ENCODE measurements around the gene MLIP.
"Not testable (repeated sequence)": the region's sequence is repeated elsewhere in the genome, so short reads cannot be mapped to it uniquely, and the experiment has no call there.

Gene MLIP

DNA sequence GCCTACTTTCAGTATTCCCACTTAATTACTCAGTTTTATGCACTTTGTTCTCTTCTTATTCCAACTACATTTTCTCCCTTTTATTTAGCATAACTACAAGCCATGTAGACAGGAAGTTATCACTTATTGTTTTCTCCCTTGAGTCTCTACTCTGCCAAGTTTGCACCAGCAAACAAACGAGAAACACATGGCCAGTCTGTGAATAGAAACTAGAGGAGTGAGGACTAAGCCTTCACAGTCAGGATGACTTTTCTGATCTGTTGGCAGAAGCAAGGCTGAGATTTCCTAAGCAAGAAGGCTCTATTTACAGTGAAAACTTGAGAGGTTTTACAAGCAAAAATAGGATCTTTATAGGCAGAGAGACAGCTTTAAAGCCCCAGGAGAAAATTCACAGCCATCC is 127.2 kb downstream of the MLIP start:
- no peak for DNase-seq

DNA sequence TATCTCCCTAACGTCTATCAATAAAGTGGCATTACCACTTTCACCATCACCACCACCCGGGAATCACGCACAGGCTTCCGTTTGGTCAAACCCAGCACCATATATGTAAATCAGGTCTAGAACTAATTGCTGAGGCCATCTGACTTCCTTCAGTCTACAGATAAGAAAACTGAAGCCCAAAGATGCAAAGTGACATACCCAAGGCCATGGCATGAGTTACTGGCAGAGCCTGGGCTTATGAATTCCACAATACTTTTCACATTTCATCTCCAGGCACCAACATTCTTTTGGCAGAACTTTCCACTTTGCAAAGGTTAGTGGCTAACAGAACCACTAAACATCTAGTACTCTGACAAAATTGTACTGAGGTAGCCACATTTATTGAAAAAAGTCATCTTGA is 132.5 kb downstream of the MLIP start:
- DNase-seq, result no peak

DNA sequence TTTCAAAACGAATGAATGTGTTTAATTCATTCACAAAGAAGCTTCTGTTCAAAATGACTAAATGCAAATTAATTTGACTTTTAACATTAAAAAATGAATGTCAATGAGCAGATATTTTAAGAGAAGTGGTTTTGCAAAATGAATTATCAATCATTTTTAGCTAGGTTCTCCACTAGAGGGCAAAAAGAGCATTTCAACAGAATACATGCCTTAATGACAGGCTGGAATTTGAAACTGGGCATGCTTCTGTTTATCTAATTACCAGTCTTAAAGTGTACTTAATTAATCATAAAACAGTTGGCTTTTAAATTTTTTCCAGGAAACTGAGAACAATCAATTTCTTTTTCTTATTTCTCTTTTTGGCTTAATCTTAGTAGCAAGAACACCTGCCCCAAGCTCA is 133.2 kb downstream of the MLIP start:
- DNase-seq, result no peak

DNA sequence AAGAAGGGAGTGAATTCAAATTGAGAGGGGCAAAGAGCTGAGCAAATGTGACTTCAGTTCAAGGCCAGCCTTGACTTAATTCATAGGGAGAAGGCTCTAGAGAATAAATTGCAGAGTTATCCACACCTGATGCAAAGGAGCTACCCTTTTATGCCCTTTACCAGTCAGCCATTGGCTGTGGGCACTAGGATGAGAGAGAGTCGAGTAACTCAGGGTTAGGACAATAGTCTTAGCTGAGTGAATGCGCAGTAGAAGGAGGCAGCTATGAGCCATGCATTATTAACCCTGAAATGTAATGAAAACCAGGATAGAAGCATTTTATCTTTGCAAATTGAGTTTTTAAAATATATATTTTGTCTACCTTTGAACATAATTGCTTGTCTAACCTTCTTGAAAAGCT is 134.0 kb downstream of the MLIP start:
- DNase-seq, result no peak

DNA sequence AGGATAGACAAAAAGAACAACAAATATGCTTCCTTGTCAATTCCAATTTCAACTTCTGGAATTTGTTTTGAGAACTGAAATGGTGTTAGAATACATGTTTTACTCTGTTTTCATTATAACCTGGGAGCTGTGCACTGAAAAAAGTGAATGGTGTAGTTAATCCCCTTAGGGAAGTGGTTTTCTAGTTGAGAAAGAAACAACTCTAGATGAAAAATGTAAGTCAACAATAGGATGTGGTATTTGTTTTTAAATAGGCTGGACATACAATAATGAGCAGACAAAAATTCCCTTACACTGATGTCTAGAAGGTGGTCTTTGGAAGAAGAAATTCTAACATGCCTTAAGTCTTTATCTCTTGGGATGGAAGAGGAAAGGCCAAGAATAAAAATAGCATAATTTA is 137.1 kb downstream of the MLIP start:
- no peak for DNase-seq

DNA sequence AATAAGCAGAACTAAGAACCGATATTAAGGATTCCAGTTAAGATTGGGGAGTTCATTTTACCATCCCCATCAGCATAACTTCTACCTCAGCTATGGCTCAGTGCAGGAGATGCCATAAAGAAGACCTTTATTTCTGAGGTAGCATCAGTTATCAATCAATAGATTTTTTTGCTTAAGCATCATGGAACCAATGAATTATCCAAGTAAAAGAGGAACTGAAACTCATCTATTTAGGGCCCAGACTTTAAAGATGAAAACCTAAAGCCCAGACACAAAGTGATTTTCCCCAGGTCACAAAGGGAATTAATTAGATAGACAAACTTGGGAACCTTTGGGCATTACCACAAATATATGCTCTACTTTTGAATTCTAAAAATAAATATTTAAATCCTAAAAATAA is 137.8 kb downstream of the MLIP start:
- no peak for DNase-seq

DNA sequence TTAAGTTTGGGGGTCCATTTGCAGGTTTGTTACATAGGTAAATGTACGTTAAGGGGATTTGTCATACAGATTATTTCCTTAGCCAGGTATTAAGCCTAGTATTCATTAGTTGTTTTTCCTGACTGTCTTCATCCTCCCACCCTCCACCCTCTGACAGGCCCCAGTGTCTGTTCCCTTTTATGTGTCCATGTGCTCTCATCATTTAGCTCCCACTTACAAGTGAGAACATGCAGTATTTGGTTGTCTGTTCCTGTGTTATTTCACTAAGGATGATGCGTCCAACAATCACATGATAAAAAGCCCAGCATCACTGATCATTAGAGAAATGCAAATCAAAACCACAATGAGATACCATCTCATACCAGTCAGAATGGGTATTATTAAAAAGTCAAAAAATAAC is 138.6 kb downstream of the MLIP start:
- DNase-seq, result not testable (repeated sequence)

DNA sequence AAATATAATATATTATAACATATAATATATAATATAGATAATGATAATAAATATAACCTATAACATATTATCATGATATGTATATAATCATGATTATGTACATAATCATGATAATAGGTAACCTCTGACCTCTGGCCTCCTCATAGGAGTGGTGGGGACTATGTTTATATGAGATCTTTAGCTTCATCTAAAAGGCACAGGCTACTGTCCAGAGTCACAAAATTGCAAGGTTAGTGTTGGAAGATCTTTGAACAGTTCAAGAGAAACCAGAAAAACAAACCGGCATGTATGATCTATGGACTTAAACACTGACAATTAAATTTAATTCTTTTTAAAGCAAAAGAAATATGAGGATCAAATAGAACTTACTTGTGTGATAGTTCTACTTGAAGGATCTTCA is 141.3 kb downstream of the MLIP start:
- no peak for DNase-seq

DNA sequence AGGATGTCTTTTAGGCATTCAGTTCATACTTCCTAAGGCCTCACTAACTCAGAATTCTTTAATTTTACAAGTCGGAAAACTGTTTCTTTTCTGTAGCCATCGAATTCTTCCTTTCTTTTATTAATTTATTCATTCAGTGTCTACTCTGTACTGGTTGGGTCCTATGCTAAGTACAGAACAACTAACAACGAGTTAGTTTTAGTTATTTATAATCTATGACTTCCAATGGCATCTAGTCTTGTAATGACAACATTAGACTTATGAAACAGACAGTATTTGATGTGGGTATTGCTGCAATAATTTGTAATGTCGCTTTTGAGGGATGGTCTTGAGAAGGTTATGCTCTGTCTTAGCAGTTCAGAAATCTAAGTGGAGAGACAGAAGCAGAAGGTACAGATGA is 141.7 kb downstream of the MLIP start:
- no peak for DNase-seq

DNA sequence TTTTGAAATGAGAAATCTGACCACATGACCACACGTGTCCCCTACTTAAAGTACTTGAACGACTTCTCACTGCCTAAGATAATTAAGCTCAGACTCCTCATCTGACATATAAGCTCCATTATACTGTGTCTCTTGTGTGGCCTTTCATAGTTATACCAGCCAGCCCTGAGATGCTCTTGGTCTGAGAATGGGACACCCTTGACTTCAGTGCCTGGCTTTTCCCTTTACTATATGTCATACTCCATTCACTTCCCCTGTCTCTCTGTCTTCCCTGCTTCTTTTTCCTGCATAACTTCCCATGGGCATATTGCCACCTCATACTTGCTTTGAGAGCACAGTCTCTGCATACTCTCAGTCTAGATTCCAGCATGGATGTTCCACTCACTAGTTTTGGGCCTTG is 143.6 kb downstream of the MLIP start:
- no peak for DNase-seq

DNA sequence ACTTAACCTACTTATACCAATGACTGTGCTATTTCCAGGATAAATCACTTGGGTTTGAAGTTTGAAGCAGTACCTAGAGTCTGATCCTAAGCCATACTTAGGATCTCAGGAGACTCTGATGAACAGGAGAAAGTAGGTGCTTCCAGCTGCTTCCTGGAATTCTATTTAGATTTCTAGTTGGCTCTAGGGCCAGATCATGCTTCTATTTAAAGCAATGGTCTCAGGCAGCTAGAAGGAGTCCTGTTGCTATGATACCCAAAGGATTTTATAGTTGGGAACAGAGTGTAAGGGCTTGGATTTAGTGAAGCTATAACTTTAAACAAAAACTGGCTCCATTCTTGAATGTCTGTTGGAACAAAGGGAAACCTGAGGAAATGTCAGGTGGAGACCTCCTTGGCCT is 144.6 kb downstream of the MLIP start:
- no peak for DNase-seq

DNA sequence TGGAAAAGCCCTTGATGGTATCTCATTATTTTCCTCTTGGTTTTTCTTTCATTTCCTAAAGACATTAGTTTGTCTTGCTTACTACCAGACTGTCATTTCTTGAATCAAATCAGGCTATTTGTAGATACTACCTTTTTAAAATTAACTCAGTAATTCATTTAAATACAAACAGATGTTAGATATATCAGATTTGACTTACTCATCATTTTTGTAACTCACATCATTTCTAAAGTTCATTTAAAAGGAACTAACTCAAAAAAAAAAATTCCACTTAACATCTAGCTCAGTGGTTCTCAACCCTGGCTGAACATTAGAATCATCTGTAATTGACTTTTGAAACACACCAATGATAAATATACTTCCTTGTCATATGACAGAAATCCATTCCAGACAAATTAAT is 148.8 kb downstream of the MLIP start:
- DNase-seq, result no peak

DNA sequence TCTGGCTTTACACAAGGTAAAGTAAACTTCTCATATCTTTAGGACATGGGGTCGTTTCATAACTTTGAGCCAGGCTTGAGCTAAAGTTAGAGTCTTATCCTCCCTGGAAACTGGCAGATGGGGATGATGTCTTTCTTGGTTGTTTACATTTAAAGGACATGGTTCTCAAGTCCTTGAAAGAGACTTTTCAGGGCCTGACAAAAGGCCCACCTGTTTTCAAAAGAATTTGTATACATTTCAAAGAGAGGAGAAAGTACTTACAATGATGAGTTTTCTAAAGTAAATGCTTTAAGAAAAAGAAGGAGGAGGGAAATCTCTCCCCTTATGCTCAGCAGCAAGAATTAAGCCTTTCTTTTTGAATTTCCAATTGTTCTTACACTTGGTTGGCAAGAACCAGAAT is 151.3 kb downstream of the MLIP start:
- DNase-seq, result no peak

DNA sequence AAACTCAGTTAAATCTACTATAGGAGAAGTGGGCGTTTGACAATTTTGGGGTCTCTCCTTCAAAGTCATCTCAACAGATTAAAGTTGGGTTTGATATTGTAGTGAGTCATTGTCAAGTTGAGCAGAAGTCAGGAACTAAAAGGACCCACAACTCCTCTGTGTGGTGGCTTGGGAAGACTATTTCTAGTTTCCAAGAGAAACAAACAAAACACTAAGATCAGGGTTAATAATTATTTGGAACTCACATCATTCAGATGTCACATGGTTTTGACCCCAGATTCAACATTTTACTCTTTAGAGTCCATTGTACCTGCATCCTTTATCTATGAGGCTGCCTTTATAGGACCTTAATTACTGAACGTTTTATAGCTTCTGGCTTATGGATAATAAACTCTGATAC is 151.7 kb downstream of the MLIP start:
- DNase-seq, result no peak

DNA sequence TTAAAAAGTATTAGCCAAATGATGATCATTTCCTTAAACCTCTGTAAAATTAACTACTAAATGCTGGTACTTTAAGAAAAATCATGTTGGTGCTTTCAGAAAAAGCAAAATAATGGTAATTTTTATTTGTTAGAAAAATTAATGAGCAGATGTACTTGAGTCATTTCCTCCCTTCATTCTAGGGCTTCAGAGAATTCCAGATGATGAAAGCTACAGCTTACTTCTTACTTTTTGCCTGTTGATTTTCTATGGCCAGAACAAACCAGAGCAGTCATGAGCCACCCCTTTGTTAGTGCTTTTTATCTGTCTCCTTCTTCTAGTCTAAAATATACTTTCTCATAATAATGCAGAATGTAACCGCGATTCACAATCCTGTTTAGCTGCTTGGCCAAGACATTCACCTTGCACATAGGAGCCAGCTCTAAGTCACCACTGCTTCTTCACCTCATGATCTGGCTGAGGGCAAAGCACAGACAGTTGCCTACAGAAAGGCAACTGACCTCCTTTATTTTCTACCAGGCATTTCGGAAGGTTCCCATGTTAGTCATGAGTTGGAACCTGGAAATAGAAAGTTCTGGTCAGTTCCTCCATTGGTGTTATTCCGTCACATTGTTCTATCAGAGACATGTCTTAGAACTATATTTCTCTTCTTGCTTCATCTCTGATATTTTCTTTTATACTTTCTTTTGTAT is 153.5 kb downstream of the MLIP start:
- DNase-seq, result no peak

DNA sequence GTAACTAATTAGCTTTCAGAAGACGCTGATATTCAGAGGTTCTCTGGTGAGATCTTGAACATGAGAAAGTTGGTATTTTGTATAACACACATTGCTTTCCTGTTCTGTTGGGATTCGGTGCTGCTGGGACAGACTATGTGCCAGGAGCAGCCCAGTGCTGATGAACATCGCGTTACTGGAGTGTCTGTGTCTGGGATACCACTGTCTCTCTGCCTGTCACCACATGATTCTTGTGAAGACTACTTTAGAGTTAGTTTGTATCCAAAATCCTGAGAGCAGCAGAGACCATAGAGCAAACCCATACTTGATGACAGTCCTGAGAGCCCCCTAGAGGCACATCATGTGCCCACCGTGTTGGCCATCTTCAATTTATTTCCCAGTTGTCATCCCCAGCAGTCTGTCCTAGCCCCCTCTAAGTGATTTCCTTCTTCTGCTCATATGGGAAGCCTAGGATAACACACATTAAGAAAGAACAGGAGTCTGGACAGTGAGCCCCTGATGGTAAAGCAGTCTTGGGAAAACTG is 155.2 kb downstream of the MLIP start:
- DNase-seq, result no peak

DNA sequence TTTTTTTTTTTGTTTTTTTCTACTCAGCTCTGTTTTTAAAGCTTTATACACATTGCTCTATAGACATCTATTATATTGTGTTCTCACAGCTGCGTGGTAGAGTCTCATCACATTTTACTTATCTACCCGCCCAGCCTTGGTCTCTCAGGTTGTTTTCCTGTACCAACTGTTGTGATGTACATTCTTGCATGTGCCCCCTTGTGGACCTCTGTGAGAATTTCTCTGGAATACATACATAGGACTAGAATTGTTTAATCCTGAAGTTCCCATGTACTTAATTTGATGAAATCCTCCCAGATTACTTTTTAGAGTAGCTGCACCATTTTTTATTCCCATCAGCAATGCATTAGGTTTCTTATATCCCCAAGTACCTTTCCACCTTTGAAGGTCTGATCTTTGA is 156.6 kb downstream of the MLIP start:
- DNase-seq, result no peak

DNA sequence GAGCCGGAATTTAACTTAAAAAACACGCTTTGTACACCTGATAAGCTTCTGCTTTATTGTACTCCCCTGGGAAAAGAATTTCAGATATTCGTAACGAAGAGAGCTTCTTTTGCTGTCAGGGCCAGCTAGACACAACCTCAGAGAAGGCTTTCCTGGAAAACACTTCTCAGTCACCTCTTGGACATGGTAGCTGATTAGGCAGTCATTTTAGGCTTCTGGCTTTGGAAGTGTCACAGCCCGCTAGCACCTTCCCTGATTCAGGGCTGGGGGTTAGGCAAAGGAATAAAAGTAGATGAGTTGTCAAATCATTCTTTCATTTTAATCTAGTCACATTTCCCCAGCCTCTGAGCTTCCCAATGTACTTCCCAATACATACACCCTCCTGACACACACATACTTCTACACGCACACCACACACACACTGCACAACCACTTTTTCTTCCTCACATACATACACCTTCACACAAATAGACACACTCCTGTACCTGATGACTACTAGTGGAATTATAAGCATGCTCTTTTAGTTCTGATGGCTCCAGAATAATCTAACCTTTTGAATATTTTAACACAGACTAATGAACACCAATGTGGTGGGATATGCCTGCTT is 162.1 kb downstream of the MLIP start:
- DNase-seq, result no peak

DNA sequence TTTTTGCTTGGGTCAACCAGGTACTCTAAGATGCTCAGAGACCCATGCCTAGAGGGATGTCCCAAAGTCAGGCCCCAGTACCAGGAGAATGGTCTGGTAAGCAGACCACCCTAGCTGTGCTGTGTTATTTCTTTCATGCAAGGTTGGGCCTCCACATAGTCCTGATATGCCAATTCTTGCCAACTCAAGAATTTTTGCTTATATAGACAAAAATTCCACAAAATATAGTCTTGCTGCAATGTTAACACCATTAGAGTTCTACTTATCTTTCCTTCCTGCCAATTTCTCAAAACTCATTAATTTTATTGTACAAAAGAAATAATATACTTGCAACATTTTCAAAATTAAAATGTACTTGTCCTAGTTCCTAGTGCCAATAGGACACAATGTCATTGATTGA is 163.1 kb downstream of the MLIP start:
- no peak for DNase-seq

DNA sequence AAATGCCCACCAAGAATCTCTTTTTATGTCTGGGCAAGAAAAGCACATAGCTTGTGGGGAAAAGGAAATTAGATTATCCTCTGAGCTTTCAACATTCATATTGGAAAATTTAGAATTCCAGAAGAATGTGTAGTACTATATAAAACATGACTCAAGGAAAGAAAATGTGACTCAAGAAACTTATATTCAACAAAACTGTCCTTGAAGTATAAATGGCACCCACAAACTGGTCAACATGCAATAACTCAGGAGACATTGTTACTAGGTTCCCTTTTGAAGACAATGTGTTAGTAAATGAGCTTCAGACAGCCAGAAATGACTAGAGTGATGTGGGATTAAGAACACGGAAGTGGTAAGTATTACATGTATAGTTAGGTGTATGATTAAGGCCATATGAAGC is 170.9 kb downstream of the MLIP start:
- DNase-seq, result no peak

DNA sequence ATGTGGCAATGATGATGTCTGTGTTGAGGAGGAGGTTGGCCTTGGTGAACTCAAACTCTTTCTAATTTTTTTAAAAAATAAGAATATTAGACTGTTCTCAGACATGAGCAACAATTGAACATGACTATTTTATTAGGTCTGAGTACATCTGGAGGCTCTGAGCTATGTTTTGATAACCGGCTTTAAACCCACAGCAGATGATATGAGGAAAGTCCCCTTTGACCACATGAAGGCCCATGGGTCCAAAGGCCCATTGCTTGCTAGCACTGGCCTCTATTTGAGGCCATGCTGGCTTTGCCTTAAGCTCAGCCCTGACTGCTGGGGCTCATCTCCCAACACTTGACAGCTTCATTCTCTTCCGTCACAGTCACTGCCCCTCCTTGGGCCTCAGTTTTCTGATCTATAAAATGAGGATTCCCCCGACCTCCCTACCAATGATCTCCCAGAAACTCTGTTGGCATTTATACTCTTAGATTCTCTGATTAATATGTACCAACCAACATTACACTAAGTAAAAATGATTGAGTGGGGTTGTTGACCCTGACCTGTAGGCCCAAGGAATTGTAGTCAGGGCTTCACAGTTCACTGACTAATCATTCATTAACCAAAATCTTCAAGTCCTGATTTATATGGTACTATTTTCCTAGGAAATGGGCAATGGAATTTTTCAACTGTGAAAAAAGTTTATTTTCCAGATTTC is 173.1 kb downstream of the MLIP start:
- no peak for DNase-seq

DNA sequence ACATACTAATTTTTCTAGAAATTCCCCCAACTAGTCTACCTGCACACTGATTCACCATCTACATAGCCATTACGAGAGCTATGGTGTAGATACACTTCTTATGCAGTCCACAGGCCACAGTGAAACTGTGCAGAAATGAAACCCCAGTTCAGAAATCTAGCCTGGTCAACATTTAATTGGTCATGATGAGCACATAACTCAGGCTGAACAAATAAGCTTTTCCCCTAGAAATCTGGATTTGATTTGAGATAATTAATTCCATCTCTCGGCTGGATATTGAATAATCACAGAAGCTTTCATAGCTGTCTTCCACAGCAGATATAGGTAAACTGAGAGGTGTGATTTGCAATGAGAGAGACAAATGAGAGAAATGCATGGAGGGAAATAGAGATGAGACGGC is 174.4 kb downstream of the MLIP start:
- no peak for DNase-seq

DNA sequence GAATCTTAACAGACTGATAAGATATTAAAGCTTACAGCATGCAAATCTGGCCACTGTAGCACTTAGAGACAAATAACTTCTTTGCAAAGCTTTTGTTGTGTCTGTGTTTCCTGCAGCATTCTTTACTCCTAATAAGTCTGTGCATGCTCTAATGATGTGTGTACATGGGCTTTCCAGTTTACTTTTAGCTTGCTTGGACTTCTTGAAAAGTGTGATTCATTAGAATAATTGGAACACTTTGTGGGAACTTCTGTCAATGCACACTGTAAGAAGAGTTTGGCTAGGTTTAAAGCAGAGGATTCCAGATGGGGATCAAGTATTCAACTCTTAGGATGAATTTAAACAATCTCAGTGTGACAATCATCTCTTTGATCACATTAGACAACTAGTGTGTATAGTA is 174.9 kb downstream of the MLIP start:
- DNase-seq, result no peak

DNA sequence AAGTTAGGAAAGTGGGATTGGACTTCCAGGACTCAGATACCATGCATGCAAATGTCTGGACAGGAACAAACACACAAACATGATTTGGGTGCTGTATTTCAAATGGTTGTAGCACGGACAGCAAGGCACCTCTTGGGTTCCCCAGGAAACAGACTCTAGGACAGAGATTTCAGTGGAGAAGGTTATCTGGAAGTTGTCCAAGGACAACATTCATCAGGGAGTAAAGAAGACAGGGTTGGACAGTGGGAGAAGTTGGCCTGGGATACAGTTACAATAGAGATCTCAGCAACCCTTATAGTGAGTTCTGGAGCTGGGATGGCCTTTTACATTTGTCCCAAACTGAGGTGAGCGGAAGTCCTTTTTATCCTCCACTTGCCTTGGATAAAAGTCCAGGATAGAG is 177.2 kb downstream of the MLIP start:
- no peak for DNase-seq

DNA sequence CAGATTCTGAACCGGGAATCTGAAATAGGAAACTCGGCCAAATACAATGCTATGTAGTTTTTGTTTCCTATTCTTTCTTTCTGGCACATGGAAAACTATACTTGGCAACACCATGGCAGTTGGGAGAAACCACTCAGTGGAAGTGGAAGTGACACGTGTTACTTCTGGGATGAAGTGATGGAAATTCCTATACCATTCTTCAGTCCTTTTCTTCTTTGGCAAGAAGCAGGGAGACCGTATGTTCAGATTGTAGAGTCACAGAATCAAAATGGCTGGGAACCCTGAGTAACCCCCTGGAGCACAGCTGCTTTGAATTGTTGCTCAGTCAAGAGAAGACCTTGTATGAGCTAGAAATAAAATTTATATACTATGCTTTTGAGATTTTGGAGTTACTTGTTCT is 178.2 kb downstream of the MLIP start:
- no peak for DNase-seq

All from DMS79 (cell line).